IMR-90 (cell line): ENCODE measurements around the gene DZIP1L. TPM values are rescaled to one million over a fixed set of nuclear protein-coding genes. Genes with fewer than 3 reads are reported as not detected.

Experiments
- ATAC-seq: fragments of 200-7000 bp; cut with Tn5 transposase; 2 replicates; pipeline ENCODE4 v1.9.1; 2020; ENCODE audit warnings: low read depth, mild to moderate bottlenecking, moderate library complexity
- BruUV-seq: library from RNA; stranded (reverse); fragments of 400-500 nt; replicated peaks from 2 replicates; lab custom pipeline; 2021; lab: Mats Ljungman, UMichigan
- CTCF ChIA-PET: fragments of 300-600 bp; formaldehyde crosslinking; extraction: SDS; loops from one replicate; lab custom pipeline; 2021; ENCODE audit warnings: antibody characterized with exemption; lab: Yijun Ruan, JAX
- POLR2A ChIA-PET: fragments of 300-600 bp; sonication (Branson Sonifier 250); formaldehyde crosslinking; loops from one replicate; lab custom pipeline; 2022; ENCODE audit warnings: antibody characterized with exemption; ENCODE audit not compliant: unreplicated experiment; lab: Charles Lee
- DNase-seq: peaks from one replicate; pipeline ENCODE4 v3.0.0; 2013
- H2AFZ ChIP-seq: replicated peaks from 2 replicates; pipeline ENCODE3; 2013; ENCODE audit warnings: low read length, mild to moderate bottlenecking; ENCODE audit not compliant: poor library complexity
- H2AK5ac ChIP-seq: 2 replicates; pipeline ENCODE4 v1.6.1; 2013; ENCODE audit warnings: low read depth, low read length, inconsistent platforms
- H2AK9ac ChIP-seq: replicated peaks from 2 replicates; pipeline ENCODE3; 2013; ENCODE audit warnings: mild to moderate bottlenecking, low read depth, low read length, moderate library complexity; ENCODE audit not compliant: poor library complexity
- H2BK120ac ChIP-seq: 2 replicates; pipeline ENCODE4 v1.6.1; 2013; ENCODE audit warnings: low read depth, low read length, inconsistent platforms
- H2BK15ac ChIP-seq: 3 replicates; pipeline ENCODE4 v1.6.1; 2013; ENCODE audit warnings: low read depth, low read length, inconsistent platforms
- H2BK20ac ChIP-seq: 2 replicates; pipeline ENCODE4 v1.6.1; 2013; ENCODE audit warnings: low read depth, mild to moderate bottlenecking, inconsistent platforms, low read length, moderate library complexity
- H2BK5ac ChIP-seq: 2 replicates; pipeline ENCODE4 v1.6.1; 2013; ENCODE audit warnings: mild to moderate bottlenecking, low read depth, low read length, inconsistent platforms; ENCODE audit not compliant: poor library complexity, severe bottlenecking
- H3K14ac ChIP-seq: replicated peaks from 2 replicates; pipeline ENCODE4 v1.6.1; 2013; ENCODE audit warnings: low read depth, low read length, inconsistent platforms
- H3K18ac ChIP-seq: 2 replicates; pipeline ENCODE4 v1.6.1; 2013; ENCODE audit warnings: low read depth, low read length, control low read depth
- H3K23ac ChIP-seq: 2 replicates; pipeline ENCODE4 v1.6.1; 2013; ENCODE audit warnings: low read depth, low read length, inconsistent platforms
- H3K27ac ChIP-seq: 2 replicates; pipeline ENCODE4 v1.5.1; 2013; ENCODE audit warnings: mild to moderate bottlenecking, control low read depth, low read length; ENCODE audit not compliant: insufficient read depth
- H3K27me3 ChIP-seq: 2 replicates; pipeline ENCODE4 v1.6.1; 2013; ENCODE audit warnings: low read length; ENCODE audit not compliant: control insufficient read depth, insufficient read depth
- H3K36me3 ChIP-seq: 2 replicates; pipeline ENCODE4 v1.6.1; 2013; ENCODE audit warnings: low read length, mixed read lengths; ENCODE audit not compliant: control insufficient read depth, insufficient read depth
- H3K4ac ChIP-seq: 2 replicates; pipeline ENCODE4 v1.6.1; 2013; ENCODE audit warnings: low read depth, low read length, inconsistent platforms
- H3K4me1 ChIP-seq: 2 replicates; pipeline ENCODE4 v1.6.1; 2013; ENCODE audit warnings: low read length, mixed read lengths; ENCODE audit not compliant: control insufficient read depth, insufficient read depth
- H3K4me2 ChIP-seq: 2 replicates; pipeline ENCODE4 v1.6.1; 2013; ENCODE audit warnings: low read depth, mild to moderate bottlenecking, control low read depth, low read length, moderate library complexity
- H3K4me3 ChIP-seq: 2 replicates; pipeline ENCODE4 v1.5.1; 2013; ENCODE audit warnings: low read depth, mild to moderate bottlenecking, control low read depth, low read length, moderate library complexity; ENCODE audit not compliant: insufficient read depth
- H3K56ac ChIP-seq: 2 replicates; pipeline ENCODE4 v1.6.1; 2013; ENCODE audit warnings: low read length, inconsistent platforms; ENCODE audit not compliant: insufficient read depth; ENCODE audit errors: extremely low read depth
- H3K79me1 ChIP-seq, 2 experiments: 2 replicates each; pipeline ENCODE4 v1.6.1; 2013; ENCODE audit warnings: low read length in 2 of 2, inconsistent platforms in 1 of 2, low read depth in 1 of 2
- H3K9ac ChIP-seq: 2 replicates; pipeline ENCODE4 v1.6.1; 2013; ENCODE audit warnings: low read depth, low read length, control low read depth
- H3K9me1 ChIP-seq: 2 replicates; pipeline ENCODE4 v1.6.1; 2013; ENCODE audit warnings: low read length, inconsistent platforms; ENCODE audit not compliant: insufficient read depth
- H3K9me3 ChIP-seq: 2 replicates; pipeline ENCODE4 v1.6.1; 2013; ENCODE audit warnings: low read length; ENCODE audit not compliant: control insufficient read depth, insufficient read depth
- H4K20me1 ChIP-seq: 2 replicates; pipeline ENCODE4 v1.6.1; 2013; ENCODE audit warnings: low read length, inconsistent platforms; ENCODE audit not compliant: insufficient read depth
- H4K5ac ChIP-seq: 2 replicates; pipeline ENCODE4 v1.6.1; 2013; ENCODE audit warnings: mild to moderate bottlenecking, low read depth, low read length, control low read depth
- H4K8ac ChIP-seq, 2 experiments: 2 replicates each; pipeline ENCODE4 v1.6.1; 2013; ENCODE audit warnings: low read depth in 2 of 2, low read length in 2 of 2, control low read depth in 1 of 2, inconsistent platforms in 1 of 2
- H4K91ac ChIP-seq: 2 replicates; pipeline ENCODE4 v1.6.1; 2013; ENCODE audit warnings: low read depth, low read length, inconsistent platforms; ENCODE audit not compliant: insufficient read depth
- BHLHE40 ChIP-seq: fragments of 150-350 bp; IDR thresholded peaks from 2 replicates; pipeline ENCODE4 v1.6.1; 2016; ENCODE audit warnings: mild to moderate bottlenecking, low read depth, low read length
- CEBPB ChIP-seq: IDR thresholded peaks from 2 replicates; pipeline ENCODE4 v1.6.1; 2012; ENCODE audit warnings: low read depth, low read length, improper control_type of control experiment
- CHD1 ChIP-seq: IDR thresholded peaks from 2 replicates; pipeline ENCODE4 v1.6.1; 2012; ENCODE audit warnings: low read depth, low read length, improper control_type of control experiment
- FOS ChIP-seq: fragments of 150-350 bp; IDR thresholded peaks from 2 replicates; pipeline ENCODE4 v1.6.1; 2016; ENCODE audit warnings: low read depth, low read length
- MAZ ChIP-seq: IDR thresholded peaks from 2 replicates; pipeline ENCODE4 v1.6.1; 2012; ENCODE audit warnings: low read depth, mild to moderate bottlenecking, low read length, improper control_type of control experiment, moderate library complexity, borderline replicate concordance
- NFE2L2 ChIP-seq: fragments of 150-350 bp; IDR thresholded peaks from 2 replicates; pipeline ENCODE4 v1.6.1; 2016; ENCODE audit warnings: low read depth, mild to moderate bottlenecking, low read length
- POLR2A ChIP-seq: IDR thresholded peaks from 2 replicates; pipeline ENCODE4 v1.6.1; 2012; ENCODE audit warnings: mild to moderate bottlenecking, low read depth, low read length
- RAD21 ChIP-seq: IDR thresholded peaks from 2 replicates; pipeline ENCODE4 v1.6.1; 2012; ENCODE audit warnings: low read length, improper control_type of control experiment
- RCOR1 ChIP-seq: IDR thresholded peaks from 2 replicates; pipeline ENCODE4 v1.6.1; 2012; ENCODE audit warnings: mild to moderate bottlenecking, low read length, improper control_type of control experiment; ENCODE audit not compliant: insufficient replicate concordance
- RFX5 ChIP-seq: IDR thresholded peaks from 2 replicates; pipeline ENCODE4 v1.8.0; 2012; ENCODE audit warnings: low read depth, mild to moderate bottlenecking, low read length, moderate library complexity
- SMC3 ChIP-seq: fragments of 150-350 bp; IDR thresholded peaks from 2 replicates; pipeline ENCODE4 v1.6.1; 2016; ENCODE audit warnings: low read depth, mild to moderate bottlenecking, antibody characterized with exemption, low read length, moderate library complexity
- USF2 ChIP-seq: fragments of 150-350 bp; IDR thresholded peaks from 2 replicates; pipeline ENCODE4 v1.6.1; 2017; ENCODE audit warnings: mild to moderate bottlenecking, antibody characterized with exemption, low read length, low read depth
- WGBS, 2 experiments: methylation state at CpG; one replicate each; pipeline versions ENCODE4 v1.1.5 to v1.1.7; 2013; ENCODE audit warnings: missing lambda C conversion rate in 2 of 2; ENCODE audit not compliant: insufficient read length in 1 of 2; ENCODE audit errors: extremely low coverage in 2 of 2; 5-methylcytosine and 5-hydroxymethylcytosine counted together
- dilution Hi-C: fragments of 300-500 bp; cut with HindIII; formaldehyde crosslinking; loops from one replicate; pipeline ENCODE4 v1.14.3; 2018; ENCODE audit warnings: low sequenced_read_pairs; ENCODE audit not compliant: unreplicated experiment
- in situ Hi-C: fragments of 300-500 bp; cut with MboI; formaldehyde crosslinking; loops from 3 replicates; pipeline ENCODE4 v1.14.3; 2019; ENCODE audit warnings: low sequenced_read_pairs, inconsistent platforms, mixed read lengths
- intact Hi-C: fragments of 100-400 bp; cut with micrococcal nuclease; formaldehyde crosslinking; loops from 2 replicates; pipeline ENCODE4 v1.10.0; 2022
- polyA plus RNA-seq, 3 experiments: library from polyadenylated mRNA; depleted of rRNA; stranded (reverse); fragments of >200 nt; gene quantifications; 2 replicates each; pipeline ENCODE4 v1.2.3, GENCODE V29; 2012; ENCODE audit warnings: low replicate concordance in 1 of 3
- total RNA-seq: library from RNA; depleted of rRNA; stranded (reverse); fragments of >200 nt; gene quantifications from 2 replicates; pipeline ENCODE4 v1.2.3, GENCODE V29; 2012
- TF ChIP-seq, protein P1 (sequence below): conservative IDR thresholded peaks from 2 replicates; pipeline ENCODE4 v1.5.1; 2012; ENCODE audit warnings: mild to moderate bottlenecking, low read depth, low read length, improper control_type of control experiment
- TF ChIP-seq, protein P2 (sequence below): fragments of 150-350 bp; IDR thresholded peaks from 2 replicates; pipeline ENCODE4 v1.6.1; 2016; ENCODE audit warnings: low read depth, mild to moderate bottlenecking, low read length, moderate library complexity, borderline replicate concordance

Gene DZIP1L
- total and polyA plus RNA-seq, 2 of the 4 experiments (the other 2 are of a cell fraction): 12.9 to 14.7 TPM

- Histone ChIP-seq H3K9me3 (no peaks in the 10 kb centered on the region), H3K4me1 (no peaks in the 10 kb centered on the region), H4K8ac (no peak overlapping the region), H2AK5ac (no peak overlapping the region), H3K79me1 (no peaks in the 10 kb centered on the region), H4K20me1 (no peaks in the 10 kb centered on the region), H2BK5ac (no peak overlapping the region), H3K4ac (no peak overlapping the region), H3K56ac (no peak overlapping the region), H3K27ac (no peak overlapping the region), H3K9me1 (peaks cover 3% of the 10 kb centered on the region; the same call in 1 of the 2 replicates), H3K4me2 (no peak overlapping the region), H3K14ac (no peak overlapping the region), H3K18ac (no peak overlapping the region), H2BK120ac (no peak overlapping the region), H2AK9ac (no peak overlapping the region), H2BK15ac (no peak overlapping the region), H4K91ac (no peak overlapping the region), H2AFZ (no peak overlapping the region), H3K36me3 (peaks cover 9% of the 10 kb centered on the region), H3K4me3 (no peak overlapping the region), H4K5ac (no peak overlapping the region), H3K9ac (no peak overlapping the region), H3K27me3 (no peaks in the 10 kb centered on the region), H2BK20ac (no peak overlapping the region), H3K23ac (no peak overlapping the region)
- in situ Hi-C loops: no loop called here
- WGBS, 2 experiments: no CpG with 5 or more reads among the region's 5 CpGs
- POLR2A ChIA-PET: no interaction called here
- CTCF ChIA-PET: interaction anchor here (0.6 kb wide), 1 partner anchor 743 kb away, joined by 5 read pairs; no protein-coding TSS in a partner anchor
- no peak for DNase-seq
- no peak for ATAC-seq
- BruUV-seq: no TSS peak
- no peak for TF ChIP-seq BHLHE40
- TF ChIP-seq RAD21: no peak
- TF ChIP-seq FOS: no peak
- TF ChIP-seq, protein P1, sequence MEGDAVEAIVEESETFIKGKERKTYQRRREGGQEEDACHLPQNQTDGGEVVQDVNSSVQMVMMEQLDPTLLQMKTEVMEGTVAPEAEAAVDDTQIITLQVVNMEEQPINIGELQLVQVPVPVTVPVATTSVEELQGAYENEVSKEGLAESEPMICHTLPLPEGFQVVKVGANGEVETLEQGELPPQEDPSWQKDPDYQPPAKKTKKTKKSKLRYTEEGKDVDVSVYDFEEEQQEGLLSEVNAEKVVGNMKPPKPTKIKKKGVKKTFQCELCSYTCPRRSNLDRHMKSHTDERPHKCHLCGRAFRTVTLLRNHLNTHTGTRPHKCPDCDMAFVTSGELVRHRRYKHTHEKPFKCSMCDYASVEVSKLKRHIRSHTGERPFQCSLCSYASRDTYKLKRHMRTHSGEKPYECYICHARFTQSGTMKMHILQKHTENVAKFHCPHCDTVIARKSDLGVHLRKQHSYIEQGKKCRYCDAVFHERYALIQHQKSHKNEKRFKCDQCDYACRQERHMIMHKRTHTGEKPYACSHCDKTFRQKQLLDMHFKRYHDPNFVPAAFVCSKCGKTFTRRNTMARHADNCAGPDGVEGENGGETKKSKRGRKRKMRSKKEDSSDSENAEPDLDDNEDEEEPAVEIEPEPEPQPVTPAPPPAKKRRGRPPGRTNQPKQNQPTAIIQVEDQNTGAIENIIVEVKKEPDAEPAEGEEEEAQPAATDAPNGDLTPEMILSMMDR: no peak
- no peak for TF ChIP-seq NFE2L2
- no peak for TF ChIP-seq SMC3
- TF ChIP-seq CHD1: no peak
- TF ChIP-seq MAZ: no peak
- TF ChIP-seq RCOR1: no peak
- TF ChIP-seq CEBPB: no peak
- TF ChIP-seq, protein P2, sequence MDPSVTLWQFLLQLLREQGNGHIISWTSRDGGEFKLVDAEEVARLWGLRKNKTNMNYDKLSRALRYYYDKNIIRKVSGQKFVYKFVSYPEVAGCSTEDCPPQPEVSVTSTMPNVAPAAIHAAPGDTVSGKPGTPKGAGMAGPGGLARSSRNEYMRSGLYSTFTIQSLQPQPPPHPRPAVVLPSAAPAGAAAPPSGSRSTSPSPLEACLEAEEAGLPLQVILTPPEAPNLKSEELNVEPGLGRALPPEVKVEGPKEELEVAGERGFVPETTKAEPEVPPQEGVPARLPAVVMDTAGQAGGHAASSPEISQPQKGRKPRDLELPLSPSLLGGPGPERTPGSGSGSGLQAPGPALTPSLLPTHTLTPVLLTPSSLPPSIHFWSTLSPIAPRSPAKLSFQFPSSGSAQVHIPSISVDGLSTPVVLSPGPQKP: no peak
- TF ChIP-seq USF2: no peak
- no peak for TF ChIP-seq POLR2A
- TF ChIP-seq RFX5: no peak
- intact Hi-C loops: no loop called here
- dilution Hi-C loops: no loop called here
These were observed 87.6 kb downstream of the DZIP1L start for GRCh38 chr3:138027821-138028220.
